NCI-H524 (cell line): ENCODE measurements around the gene ZNF43.
"Not testable (repeated sequence)": the region's sequence is repeated elsewhere in the genome, so short reads cannot be mapped to it uniquely, and the experiment has no call there.

Source experiments
- DNase-seq, 2 experiments: peaks; one replicate each; lab custom pipeline; 2025; lab: John Stamatoyannopoulos, UW

Gene ZNF43

DNA sequence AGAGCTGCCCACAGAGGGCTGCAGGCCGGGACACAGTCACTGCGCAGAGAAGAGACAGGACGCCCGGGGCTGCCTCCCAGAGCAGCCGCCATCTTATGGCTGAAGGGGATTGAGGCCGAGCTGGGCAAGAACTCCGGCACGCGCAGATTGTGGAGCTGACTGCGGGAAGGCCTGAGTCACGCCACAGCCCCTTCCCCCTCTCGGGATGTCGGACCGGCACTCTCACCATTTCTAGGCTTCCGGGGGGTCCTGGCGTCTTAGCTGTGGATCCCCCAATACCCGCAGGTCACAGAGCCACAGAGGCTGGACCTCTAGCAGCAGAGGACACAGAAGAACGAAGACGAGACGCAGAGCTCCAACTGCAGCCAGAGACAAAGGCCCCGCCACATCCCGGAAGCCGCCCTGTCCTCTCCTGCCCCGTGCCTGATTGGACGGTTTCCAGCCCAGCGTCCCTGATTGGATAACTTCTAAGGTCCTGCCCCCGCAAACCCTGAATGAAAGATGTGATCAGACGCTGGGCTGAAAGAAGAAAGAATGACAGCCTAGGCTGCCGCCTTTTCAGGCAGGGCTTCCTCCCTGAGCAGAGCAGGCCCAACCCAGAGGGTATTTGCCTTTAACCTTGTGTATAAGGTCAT, at the start of gene ZNF43:
TSS of gene ZNF43 (minus strand) at position 373 of the 635 bp plus-strand sequence. CDS start at position 229, 144 bp downstream.
- DNase-seq, result peak; percentile 93 to 94

DNA sequence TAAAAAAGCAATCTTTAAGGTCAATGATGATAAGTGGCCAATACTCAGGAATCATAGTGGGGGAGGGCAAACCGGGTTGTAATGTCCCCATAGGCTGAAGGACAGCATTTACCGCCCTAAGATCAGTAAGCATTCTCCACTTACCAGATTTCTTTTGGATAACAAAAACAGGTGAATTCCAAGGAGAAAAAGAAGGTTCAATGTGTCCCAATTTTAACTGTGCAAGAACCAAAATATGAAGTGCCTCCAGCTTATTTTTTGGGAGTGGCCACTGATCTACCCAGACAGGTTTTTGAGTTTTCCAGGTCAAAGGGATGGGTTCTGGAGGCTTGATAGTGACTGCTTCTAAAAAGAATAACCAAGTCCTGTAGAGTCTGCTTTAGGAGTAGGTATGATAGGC, 49.5 kb upstream of the ZNF43 start:
- not testable (repeated sequence) for DNase-seq

DNA sequence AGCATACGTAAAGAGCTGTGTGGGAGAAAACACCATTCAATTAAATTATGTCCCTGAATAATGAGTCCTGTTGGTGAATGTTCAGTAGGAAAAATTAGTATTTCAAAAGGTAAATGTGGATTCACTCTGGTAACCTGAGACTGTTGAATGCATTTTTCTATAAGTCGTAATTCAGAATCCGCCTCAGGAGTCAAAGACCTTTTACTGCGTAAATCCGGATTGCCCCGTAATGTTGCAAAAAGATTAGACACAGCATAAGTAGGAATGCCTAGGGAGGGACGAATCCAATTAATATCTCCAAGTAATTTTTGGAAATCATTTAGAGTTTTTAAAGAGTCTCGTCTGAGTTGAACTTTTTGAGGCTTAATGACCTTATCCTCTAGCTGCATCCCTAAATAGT, 48.8 kb upstream of the ZNF43 start:
- not testable (repeated sequence) for DNase-seq

DNA sequence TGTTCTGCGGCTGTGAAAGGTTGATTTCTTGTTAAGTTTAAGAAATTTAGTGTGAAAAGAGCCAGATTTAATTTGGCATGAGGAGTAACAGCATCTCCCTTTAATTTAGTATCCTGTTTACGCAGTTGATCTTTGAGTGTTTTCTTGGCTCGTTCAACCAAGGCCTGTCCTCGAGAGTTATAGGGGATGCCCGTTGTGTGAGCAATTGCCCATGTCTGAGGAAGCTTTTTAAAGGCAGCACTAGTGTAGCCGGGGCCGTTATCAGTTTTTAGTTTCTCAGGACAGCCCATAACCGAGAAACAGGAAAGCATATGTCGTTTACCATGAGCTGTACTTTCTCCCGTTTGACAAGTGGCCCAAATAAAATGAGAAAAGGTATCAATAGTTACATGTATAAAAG, 47.5 kb upstream of the ZNF43 start:
- no peak for DNase-seq

DNA sequence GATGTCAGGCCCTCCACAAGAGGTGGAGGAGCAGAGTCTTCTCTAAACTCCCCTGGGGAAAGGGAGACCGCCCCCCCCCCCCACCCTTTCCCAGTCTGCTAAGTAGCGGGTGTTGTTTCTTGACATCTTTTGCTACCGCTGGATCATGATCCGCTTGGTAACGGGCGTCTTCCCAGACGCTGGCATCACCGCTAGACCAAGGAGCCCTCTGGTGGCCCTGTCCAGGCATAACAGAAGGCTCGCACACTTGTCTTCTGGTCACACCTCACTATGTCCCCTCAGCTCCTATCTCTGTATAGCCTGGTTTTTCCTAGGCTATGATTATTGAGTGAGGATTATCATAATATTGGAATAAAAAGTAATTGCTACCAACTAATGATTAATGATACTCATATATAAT, 44.8 kb upstream of the ZNF43 start:
- DNase-seq, result not testable (repeated sequence)

DNA sequence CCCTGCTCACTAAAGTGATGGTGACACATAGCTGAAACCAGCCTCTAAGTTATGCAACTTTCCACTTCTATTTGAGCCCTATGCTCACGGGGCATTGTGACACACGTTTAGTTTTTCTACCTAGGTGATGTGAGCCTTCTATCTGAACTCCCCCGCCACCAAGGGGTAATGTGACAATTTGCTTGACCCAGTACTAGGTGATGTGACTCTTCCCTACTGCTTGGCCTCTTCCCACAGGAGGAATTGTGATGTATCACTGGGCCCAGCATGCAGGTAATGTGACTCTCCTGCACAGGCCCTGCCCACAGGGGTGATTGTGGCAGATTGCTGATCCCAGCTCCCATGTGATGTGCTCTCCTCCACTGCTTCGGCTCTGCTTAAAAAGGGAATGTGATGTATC, 42.7 kb upstream of the ZNF43 start:
- no peak for DNase-seq

DNA sequence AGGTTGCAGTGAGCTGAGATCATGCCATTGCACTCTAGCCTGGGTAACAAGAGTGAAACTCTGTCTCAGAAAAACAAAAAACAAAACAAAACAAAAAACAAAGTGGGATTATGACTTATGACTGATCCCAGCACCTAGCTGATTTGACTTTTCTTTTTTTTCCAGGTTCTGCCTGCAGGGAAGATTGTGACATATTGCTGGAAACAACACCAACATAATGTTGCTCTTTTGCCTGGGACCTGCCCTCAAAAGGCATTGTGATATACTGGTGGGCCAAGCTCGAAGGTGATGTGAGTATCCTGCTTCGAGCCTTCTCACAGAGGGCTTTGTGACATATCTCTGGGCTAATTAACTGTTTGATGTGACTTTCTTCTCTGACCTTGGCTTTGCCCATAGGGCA, 42.0 kb upstream of the ZNF43 start:
- no peak for DNase-seq

DNA sequence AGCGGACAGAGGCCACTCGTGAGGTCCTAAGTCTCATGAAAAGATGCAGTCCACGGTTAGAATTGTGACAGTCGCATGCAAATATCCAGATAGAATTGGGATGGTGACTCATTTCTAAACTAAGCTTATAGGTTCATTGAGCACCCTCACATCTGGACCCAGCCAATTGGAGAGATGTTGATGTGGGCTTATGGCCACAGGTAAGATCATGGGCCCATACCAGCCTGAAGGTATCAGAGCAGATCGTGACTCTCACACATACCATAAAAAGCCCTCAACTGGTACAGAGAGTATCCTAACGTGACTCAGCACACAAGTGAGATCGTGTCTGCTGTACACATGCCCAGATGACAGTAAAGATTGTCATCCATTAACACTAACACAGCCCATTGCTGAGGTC, 40.6 kb upstream of the ZNF43 start:
- not testable (repeated sequence) for DNase-seq

DNA sequence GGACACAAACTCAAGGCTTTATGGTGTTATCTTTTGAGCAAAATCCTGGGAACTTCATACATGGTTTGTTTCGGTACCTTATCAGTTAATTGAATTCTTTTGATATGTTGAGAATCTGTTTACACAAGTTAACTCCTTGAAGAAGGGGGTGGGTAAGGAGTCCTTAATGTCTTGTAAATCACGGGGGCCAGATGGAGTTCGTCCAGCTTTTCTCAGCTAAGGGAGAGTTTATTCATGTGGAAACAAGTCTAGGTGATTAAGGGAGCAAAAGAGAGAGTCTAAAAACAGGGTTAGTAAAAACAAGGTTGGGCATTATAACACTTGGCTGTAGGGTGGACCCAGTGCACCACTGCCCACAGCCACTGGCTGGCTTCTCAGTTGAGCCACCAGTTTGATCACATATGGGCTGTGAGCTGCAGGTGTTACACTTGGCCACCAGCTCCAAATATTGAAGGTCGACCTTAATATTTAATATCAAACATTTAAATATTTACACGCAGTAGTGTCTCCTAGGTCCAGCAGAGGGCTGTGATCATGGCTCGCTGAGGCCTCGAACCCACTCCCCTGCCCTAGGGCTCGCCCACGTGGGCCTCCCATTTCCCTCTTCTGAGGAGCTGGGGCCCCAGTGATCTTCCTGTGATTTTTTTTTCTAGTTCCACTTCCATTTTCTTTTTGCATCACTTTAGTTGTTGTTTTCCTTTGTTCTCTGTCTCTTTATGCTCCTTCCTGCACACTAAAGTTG, 21.0 kb upstream of the ZNF43 start:
- DNase-seq, result no peak

DNA sequence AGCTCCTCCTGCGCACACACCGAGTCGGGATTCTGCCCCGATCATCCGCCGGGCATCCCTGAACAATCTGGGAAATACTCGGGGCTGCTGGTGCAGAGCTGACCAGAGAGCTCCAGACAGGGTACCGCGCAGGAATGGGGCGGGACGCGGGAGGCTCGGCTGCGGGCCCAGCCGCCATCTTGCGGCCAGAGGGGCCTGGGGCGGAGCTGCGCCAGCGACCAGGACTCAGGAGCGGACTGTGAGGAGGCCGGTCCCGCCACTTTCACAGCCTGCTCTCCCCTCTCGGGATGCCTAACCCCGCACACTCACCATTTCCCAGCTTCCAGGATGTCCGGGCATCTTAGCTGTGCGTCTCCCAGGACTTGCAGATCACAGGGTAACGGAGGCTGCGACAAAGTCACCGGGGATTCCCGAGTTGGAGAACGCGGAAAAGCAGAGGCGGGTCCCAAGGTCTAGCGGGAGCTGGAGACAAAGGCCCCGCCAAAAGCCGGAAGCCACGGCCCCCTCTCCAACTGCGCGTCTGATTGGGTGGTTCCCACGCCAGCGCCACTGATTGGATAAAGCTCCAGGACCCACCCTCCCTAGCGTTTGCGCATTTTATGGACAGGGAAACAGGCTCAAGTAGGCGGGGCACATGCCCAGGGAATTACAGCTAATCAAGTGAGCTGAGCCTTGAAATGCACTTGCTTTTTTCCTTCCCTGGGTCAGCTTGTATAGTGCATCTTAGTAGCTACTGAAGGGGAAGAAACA, 15.8 kb upstream of the ZNF43 start:
- DNase-seq, result peak; percentile 95 to 96

DNA sequence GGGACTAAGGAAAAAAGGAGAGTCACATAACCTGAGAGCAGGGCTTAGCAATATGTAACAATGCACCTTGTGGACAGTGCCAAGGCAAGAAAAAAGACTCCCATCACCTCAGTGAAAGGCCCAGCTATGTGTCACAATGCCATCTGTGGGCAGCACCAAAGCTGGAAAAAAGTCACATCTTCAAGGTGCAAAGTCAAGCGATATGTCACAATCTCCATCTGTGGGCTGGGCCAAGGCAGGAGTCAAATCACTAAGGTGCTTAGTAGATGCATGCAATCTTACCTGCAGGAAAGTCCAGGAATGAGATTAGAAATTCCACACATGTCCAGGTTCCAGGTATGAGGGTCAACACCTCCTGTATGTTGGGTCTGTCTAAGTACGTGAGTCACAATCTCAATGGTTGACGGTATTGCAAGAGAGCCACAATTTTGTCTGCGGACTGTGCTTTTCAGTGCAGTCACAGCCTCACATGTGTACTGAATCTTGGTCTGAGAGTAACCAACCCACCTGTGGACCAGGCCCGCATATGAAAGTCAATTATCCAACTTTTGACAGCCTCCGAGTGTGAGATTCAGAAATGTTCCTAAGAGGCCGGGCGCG, 14.8 kb upstream of the ZNF43 start:
- DNase-seq, result no peak

DNA sequence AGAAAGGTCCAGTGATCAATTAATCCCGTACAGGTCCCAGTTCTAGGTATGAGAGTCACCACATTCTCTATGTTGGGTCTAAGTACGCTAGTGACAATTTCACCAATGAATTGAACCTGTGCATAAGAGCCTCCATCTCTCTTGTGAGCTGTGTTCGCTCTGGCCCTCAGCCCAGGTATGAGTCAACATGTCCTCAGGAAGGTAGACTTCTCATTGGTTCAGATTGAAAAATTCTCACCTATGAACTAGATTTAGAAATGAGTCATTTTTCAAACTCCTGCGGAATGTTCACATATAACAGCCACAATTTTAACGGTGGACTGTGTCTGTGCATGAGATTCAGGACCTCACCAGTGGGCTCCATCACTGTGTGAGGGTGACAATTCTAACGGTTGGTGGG, 12.7 kb upstream of the ZNF43 start:
- DNase-seq, result no peak

DNA sequence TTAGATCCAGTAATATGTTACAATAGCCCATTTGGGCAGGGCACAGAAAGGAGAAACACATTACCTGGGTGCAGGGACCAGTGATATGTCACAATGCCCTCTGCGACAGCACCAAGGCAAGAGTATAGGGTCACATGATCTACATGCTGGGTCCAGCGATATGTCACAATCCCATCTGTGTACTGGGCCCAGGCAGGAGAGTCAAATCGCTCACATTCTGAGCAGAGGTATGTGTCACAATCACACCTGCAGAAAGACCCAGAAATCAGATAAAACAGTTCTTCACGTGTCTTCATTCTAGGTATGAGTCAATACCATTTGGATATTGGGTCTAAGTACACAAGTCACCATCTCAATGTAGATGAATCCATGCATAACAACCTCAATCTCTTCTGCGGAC, 7.1 kb upstream of the ZNF43 start:
- DNase-seq, result no peak

DNA sequence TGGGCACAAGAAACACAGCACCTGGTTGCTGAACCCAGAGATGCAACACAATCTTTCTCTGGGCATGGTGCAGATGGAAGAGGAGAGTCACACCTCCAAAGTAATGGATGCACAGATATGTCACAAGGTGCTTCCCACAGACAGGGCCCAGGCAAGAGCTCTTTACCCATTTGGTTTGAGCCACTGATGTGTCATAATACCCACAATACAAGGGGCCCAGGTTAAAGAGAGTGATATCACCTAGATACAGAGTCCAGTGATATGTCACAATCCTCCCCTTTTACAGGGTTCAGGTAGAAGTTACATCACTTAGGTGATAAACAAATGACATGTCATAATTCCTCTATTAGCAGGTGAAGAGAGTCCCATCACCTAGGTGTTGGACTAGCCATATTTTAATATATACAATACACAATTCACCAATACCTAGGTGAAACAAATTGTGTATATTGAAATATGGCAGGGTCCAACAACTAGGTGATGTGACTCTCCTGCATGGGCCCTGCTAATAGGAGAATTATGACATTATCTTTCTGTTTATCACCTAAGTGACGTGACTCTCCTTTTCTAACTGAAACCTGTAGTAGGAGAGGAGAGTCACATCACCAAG, 5.6 kb upstream of the ZNF43 start:
- no peak for DNase-seq

DNA sequence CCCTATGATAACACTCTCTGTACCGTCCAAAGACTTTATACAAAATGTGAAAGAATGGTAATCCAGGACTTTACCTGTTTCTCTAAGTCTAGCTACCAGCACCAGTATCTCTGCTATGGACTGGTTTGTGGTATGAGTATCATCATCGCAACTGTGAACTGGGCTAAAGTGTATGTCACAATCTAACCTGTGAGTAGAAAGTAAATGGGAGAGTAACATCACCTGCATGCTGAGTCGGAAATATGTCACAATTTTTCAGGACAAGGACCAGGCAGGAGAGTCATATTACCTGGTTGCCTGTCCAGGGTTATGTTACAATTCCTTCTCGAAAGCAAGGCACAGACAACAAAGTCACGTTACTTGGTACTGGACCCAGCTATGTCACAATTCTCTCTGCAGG, 5.1 kb upstream of the ZNF43 start:
- DNase-seq, result no peak

DNA sequence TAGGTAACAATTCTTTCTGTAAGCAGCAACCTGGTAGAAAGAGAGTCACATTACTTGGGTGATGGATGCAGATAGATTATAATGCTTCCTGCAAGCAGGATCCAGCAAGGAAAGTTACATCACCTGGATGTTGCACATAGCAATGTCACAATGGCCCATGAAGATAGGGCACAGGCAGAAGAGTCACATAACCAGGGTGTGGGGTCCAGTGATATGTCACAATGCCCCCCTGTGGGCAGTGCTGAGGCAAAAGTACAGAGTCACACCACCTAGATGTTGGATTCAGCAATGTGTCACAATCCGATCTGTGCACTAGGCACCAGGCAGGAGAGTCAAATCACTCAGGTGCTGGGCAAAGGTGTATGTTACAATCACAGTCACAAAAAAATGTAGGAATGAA, 4.0 kb upstream of the ZNF43 start:
- no peak for DNase-seq

DNA sequence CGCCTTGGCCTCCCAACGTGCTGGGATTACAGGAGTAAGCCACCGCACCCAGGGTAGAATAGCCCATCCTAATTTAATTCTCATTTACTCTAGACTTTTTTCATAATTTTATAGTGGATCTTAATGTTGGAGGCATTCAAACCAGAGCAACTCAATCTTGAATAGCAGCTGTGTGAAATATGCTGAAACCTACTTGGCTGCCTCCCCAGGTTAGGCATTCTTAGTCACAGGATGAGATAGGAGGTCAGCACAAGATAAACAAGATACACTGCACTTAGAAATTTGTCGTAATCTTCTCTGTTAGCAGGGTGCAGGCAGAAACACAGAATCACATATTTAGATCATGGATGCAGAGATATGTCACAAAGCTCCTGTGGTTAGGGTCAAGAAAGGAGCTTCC, 2.7 kb upstream of the ZNF43 start:
- DNase-seq, result no peak

DNA sequence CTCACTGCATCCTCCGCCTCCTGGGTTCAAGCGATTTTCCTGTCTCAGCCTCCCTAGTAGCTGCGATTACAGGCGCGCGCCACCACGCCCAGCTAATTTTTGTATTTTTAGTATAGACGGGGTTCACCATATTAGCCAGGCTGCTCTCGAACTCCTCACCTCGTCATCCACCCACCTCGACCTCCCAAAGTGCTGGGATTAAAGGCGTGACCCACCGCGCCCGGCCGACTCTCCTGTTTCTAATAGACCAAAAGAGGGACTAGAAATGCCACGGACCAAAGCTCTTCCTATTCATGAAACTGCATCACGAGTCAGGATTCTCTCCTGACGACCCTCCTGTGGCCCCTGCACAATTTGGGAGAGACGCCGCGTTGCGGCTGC, 563 bp downstream of the ZNF43 start:
- no peak for DNase-seq

DNA sequence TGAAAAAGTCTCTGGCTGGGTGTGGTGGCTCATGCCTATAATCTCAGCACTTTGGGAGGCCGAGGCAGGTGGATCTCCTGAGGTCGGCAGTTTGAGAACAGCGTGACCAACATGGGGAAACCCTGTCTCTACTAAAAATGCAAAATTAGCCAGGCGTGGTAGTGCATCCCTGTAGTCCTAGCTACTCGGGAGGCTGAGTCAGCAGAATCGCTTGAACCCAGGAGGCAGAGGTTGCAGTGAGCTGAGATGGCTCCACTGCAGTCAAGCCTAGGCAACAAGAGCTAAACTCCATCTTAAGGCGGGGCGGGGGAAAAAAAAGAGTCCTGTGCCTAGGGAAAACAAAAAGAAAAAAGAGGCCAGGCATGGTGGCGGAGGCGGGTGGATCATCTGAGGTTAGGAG, 2.2 kb downstream of the ZNF43 start:
- DNase-seq, result no peak

DNA sequence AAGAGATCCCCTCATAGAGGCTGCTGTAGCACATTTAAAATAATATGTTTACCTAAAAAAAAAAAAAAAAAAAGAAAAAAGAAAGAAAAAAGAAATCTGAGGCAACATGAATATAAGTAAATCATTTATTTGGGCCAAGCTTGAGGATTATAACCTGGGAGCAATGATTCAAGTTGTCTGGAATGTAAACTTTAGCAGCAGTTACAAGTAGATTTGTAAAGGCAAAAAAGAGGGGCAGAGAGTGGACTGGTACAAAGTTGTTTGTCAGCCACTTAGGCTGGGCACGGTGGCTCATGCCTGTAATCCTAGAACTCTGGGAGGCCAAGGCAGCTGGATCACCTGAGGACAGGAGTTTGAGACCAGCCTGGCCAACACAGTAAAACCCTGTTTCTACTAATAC, 11.3 kb downstream of the ZNF43 start:
- DNase-seq, result no peak

DNA sequence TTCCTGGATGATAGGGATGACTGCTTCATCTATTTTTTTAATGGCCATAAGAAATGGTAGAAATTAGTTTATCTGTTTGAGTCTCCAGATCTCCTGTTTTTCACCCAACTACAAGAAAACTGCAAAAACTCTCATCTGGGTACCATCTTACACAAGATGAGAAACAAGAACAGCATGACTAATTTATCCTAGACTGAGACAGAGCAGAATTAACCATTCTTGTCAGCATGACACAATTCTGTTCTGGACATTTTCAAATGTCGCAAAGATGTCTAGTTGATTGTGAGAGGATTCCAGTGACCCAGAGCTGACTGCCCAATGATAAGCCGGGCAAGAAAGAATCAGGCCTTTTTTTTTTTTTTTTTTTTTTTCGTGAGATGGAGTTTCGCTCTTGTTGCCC, 12.8 kb downstream of the ZNF43 start:
- DNase-seq, result no peak

DNA sequence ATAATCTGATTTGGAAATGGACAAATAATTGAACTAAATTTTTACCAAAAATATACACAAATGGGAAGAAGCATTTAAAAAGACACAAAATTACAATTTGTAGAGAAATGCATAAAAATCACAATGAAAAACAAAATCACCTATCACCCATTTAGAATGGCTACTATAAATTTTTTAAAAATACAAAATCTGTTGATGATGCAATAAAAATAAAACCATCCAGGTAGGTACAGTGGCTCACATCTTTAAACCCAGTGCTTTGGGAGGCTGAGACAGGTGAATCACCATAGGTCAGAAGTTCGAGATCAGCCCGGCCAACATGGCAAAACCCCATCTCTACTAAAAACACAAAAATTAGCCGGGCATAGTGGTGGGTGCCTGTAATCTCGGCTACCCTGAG, 23.5 kb downstream of the ZNF43 start:
- no peak for DNase-seq
